Subcutaneous abdominal adipose tissue (tissue), 5 donors: Measurements from ENCODE around the gene RNU6-9.
A peak's percentile ranks its signal among the peaks of the same experiment; 100 is the strongest.

ENCODE experiments used
- H3K27ac ChIP-seq: one replicate; pipeline ENCODE4 v1.7.0; 2013; ENCODE audit warnings: low read depth, mild to moderate bottlenecking, inconsistent platforms, low read length, moderate library complexity
- H3K27me3 ChIP-seq, 5 donors: one replicate each; pipeline ENCODE4 v1.7.0; 2013; ENCODE audit warnings: low read length in 5 of 5, inconsistent platforms in 1 of 5; ENCODE audit not compliant: control insufficient read depth in 5 of 5, insufficient read depth in 4 of 5
- H3K36me3 ChIP-seq, 5 donors: one replicate each; pipeline ENCODE4 v1.7.0; 2013; ENCODE audit warnings: low read length in 5 of 5; ENCODE audit not compliant: control insufficient read depth in 5 of 5, insufficient read depth in 5 of 5
- H3K4me1 ChIP-seq, 5 donors: one replicate each; pipeline ENCODE4 v1.7.0; 2013; ENCODE audit warnings: low read length in 5 of 5, mild to moderate bottlenecking in 3 of 5, moderate library complexity in 1 of 5; ENCODE audit not compliant: control insufficient read depth in 5 of 5, insufficient read depth in 5 of 5
- H3K4me3 ChIP-seq, 5 donors: one replicate each; pipeline ENCODE4 v1.7.0; 2013; ENCODE audit warnings: low read length in 5 of 5, low read depth in 1 of 5
- H3K9ac ChIP-seq, 5 donors: one replicate each; pipeline ENCODE4 v1.7.0; 2013; ENCODE audit warnings: low read length in 5 of 5, mild to moderate bottlenecking in 4 of 5, moderate library complexity in 3 of 5
- H3K9me3 ChIP-seq, 5 donors: one replicate each; pipeline ENCODE4 v1.7.0; 2013; ENCODE audit warnings: low read length in 5 of 5; ENCODE audit not compliant: control insufficient read depth in 5 of 5
- donor health status: healthy.
- donor health status: healthy.
- donor health status: healthy.
- donor health status: healthy.
- donor health status: healthy.

Gene RNU6-9

GRCh38 chr19:926323-926588 is 33.0 kb downstream of the RNU6-9 start:
- H3K9me3 ChIP-seq = no peaks in the 10 kb centered on the region
- peaks cover 0 to 1% (median 0%) of the 10 kb centered on the region in 5 donors for H3K27me3 ChIP-seq
- peak overlapping the region in 4 of 5 donors; percentile 73 to 87 (median 81) for H3K4me3 ChIP-seq
- peak overlapping the region; percentile 67 for H3K27ac ChIP-seq
- peaks cover 0 to 17% (median 7%) of the 10 kb centered on the region in 5 donors for H3K36me3 ChIP-seq
- peak overlapping the region in 4 of 5 donors; percentile 77 to 94 (median 89) for H3K9ac ChIP-seq
- peaks cover 0 to 43% (median 31%) of the 10 kb centered on the region in 5 donors for H3K4me1 ChIP-seq

- H3K9me3 ChIP-seq = no peaks in the 10 kb centered on the region
- H3K4me1 ChIP-seq = peaks cover 0 to 41% (median 31%) of the 10 kb centered on the region in 5 donors
- no peaks in the 10 kb centered on the region for H3K27me3 ChIP-seq
- H3K36me3 ChIP-seq = peaks cover 0 to 17% (median 7%) of the 10 kb centered on the region in 5 donors
- H3K4me3 ChIP-seq = peak overlapping the region in 4 of 5 donors; percentile 73 to 87 (median 81)
- peak overlapping the region in 4 of 5 donors; percentile 77 to 94 (median 89) for H3K9ac ChIP-seq
- peak overlapping the region; percentile 67 for H3K27ac ChIP-seq
Observed at GRCh38 chr19:926589-927350, 33.5 kb downstream of the RNU6-9 start.

- H3K9ac ChIP-seq = peak overlapping the region in 1 of 5 donors; percentile 43
- H3K27me3 ChIP-seq = no peaks in the 10 kb centered on the region
- H3K36me3 ChIP-seq = peaks cover 0 to 17% (median 7%) of the 10 kb centered on the region in 5 donors
- H3K9me3 ChIP-seq = no peaks in the 10 kb centered on the region
- peak overlapping the region; percentile 35 to 87 (median 80) for H3K4me3 ChIP-seq
- peak overlapping the region; percentile 67 for H3K27ac ChIP-seq
- peaks cover 0 to 44% (median 36%) of the 10 kb centered on the region in 5 donors for H3K4me1 ChIP-seq
Observed at GRCh38 chr19:927351-927779, 34.1 kb downstream of the RNU6-9 start.

DNA sequence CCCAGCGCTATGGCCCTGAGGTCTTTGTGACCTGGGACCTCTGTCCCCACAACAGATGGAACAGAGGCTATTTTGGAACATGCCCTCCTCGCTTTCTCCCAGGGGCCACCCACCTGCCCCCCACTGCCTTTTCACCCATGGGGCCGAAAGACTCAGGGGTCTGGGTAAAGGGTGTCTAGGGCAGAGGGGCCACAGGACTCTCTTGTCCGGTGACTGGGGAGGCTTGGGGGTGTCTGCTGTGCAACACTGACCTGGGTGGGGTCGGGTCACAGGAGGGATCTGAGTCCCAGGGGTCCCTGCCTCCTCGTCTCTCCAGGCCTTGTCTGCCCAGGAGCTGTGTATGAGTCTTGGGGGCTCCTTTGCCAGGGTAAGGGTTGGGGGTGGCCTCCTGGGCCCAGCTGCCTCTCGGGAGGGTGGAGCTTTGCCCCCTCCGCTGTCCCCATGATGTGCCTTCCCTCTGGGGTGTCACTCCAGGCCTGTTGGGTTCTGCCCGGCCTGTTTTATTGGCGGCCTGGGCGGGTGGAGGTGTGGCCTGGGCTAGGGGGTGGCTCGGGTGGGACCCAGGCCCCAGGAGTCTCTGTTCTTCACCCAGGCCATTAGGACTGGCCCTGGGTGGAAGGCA is 34.6 kb downstream of the RNU6-9 start:
- Histone ChIP-seq H3K4me1 (peaks cover 0 to 49% (median 42%) of the 10 kb centered on the region in 5 donors), H3K9ac (peak overlapping the region in 2 of 5 donors; percentile 43 to 64), H3K4me3 (peak overlapping the region; percentile 5 to 80 (median 53)), H3K27ac (peak overlapping the region; percentile 23), H3K9me3 (no peaks in the 10 kb centered on the region), H3K36me3 (peaks cover 0 to 17% (median 7%) of the 10 kb centered on the region in 5 donors), H3K27me3 (no peaks in the 10 kb centered on the region)

DNA sequence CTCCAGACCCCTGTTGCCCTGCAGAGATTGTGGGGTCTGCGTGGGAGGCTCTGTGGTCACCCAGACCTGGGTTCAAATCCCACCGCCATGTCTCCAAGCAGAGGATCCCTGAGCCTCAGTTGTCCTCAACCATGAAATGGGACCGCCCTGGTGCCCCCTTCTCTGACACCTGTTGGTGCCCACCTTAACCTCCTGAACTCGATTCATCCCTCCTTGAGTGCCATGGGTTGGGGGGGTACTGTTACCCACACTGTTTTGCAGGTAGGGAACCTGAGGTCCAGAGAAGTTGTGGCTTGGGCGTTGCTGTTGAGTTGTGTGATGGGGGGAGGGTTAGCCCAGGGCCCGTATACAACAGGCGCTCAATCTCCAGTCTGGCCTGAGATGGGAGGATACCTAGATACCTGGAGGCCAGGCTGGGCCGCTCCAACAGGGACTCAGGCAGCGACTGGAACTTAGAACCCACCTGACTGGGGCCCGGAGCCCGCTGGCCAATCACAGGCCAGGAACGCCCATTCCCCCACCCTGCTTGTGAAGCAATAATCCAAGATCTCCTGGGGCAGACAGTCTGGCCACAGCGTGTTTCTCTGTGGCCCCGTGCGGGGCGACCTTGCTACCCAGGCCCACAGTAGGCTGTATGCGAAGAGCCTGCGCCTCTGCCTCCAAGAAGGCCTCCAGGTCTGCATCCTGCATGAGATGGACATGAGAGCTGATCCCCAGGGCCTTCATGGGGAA is 35.4 kb downstream of the RNU6-9 start:
- Histone ChIP-seq H3K9ac (no peak overlapping the region), H3K27ac (peak overlapping the region; percentile 23), H3K4me1 (peaks cover 0 to 55% (median 47%) of the 10 kb centered on the region in 5 donors), H3K9me3 (no peaks in the 10 kb centered on the region), H3K36me3 (peaks cover 0 to 17% (median 7%) of the 10 kb centered on the region in 5 donors), H3K4me3 (peak overlapping the region in 1 of 5 donors; percentile 35), H3K27me3 (no peaks in the 10 kb centered on the region)

GRCh38 chr19:929203-929890 is 36.1 kb downstream of the RNU6-9 start:
- no peak overlapping the region for H3K27ac ChIP-seq
- H3K36me3 ChIP-seq = peaks cover 0 to 17% (median 7%) of the 10 kb centered on the region in 5 donors
- no peak overlapping the region for H3K4me3 ChIP-seq
- no peaks in the 10 kb centered on the region for H3K9me3 ChIP-seq
- H3K9ac ChIP-seq = no peak overlapping the region
- H3K4me1 ChIP-seq = peaks cover 0 to 55% (median 54%) of the 10 kb centered on the region in 5 donors
- no peaks in the 10 kb centered on the region for H3K27me3 ChIP-seq

- Histone ChIP-seq H3K4me3 (no peak overlapping the region), H3K36me3 (peaks cover 0 to 17% (median 7%) of the 10 kb centered on the region in 5 donors), H3K4me1 (peaks cover 0 to 55% (median 54%) of the 10 kb centered on the region in 5 donors), H3K9ac (no peak overlapping the region), H3K27ac (no peak overlapping the region), H3K9me3 (no peaks in the 10 kb centered on the region), H3K27me3 (no peaks in the 10 kb centered on the region)
Observed at GRCh38 chr19:929891-930258, 36.6 kb downstream of the RNU6-9 start.

- Histone ChIP-seq H3K9ac (peak overlapping the region in 1 of 5 donors; percentile 37), H3K27ac (no peak overlapping the region), H3K27me3 (no peaks in the 10 kb centered on the region), H3K9me3 (no peaks in the 10 kb centered on the region), H3K4me1 (peaks cover 2 to 61% (median 55%) of the 10 kb centered on the region in 5 donors), H3K4me3 (no peak overlapping the region), H3K36me3 (peaks cover 0 to 17% (median 7%) of the 10 kb centered on the region in 5 donors)
Observed at GRCh38 chr19:931860-932647, 38.8 kb downstream of the RNU6-9 start.
